ENCODE measurements around the gene CDC14A. TPM values are rescaled to one million over a fixed set of nuclear protein-coding genes. Genes with fewer than 3 reads are reported as not detected.

Gene CDC14A
- total RNA-seq, 2 experiments from 2014 or later: 4.9 to 7.2 TPM

GRCh38 chr1:100455478-100456072 lies 103.3 kb downstream of the CDC14A start:
- DNase-seq (ENCODE audit: low spot score): peak; percentile 39
- Histone ChIP-seq H3K36me3 (ENCODE audit: insufficient read depth, low read length) (no peaks in the 10 kb centered on the region), H3K4me2 (ENCODE audit: low read length) (no peak overlapping the region), H3K4me3 (ENCODE audit: low read depth, low read length, poor library complexity, severe bottlenecking) (no peak overlapping the region), H3K27ac (ENCODE audit: low read depth, low read length, poor library complexity, severe bottlenecking) (no peak overlapping the region), H3K4me1 (ENCODE audit: insufficient read depth, low read length, poor library complexity, severe bottlenecking) (no peaks in the 10 kb centered on the region), H3K9me2 (ENCODE audit: insufficient read depth, low read length) (no peaks in the 10 kb centered on the region), H4K20me1 (ENCODE audit: insufficient read depth, low read length) (no peaks in the 10 kb centered on the region), H3K79me2 (ENCODE audit: insufficient read depth, low read depth, low read length) (no peaks in the 10 kb centered on the region), H3K9me3 (ENCODE audit: low read length) (no peaks in the 10 kb centered on the region), H2AFZ (ENCODE audit: low read length) (no peak overlapping the region)
- ChIA-PET POLR2A (interaction anchor here (0.6 to 1.5 kb wide), 6 partner anchors 13 to 605 kb away, joined by 3 to 6 read pairs (median 3); partner anchors contain the start of gene AGL), CTCF (ENCODE audit: unreplicated experiment) (no interaction called here)
- BruUV-seq (replicated peaks): no TSS peak
- TF ChIP-seq CTCF (conservative IDR thresholded peaks at IDR 0.05; ENCODE audit: low read length) (peak; percentile 94), EZH2phosphoT487 (IDR thresholded peaks at IDR 0.05; ENCODE audit: borderline replicate concordance, low read depth, low read length) (no peak)
- intact Hi-C loops (cut with micrococcal nuclease; ENCODE audit: unreplicated experiment): loop anchor here (5.0 to 10.0 kb wide), 3 partner anchors 171 to 418 kb away; partner anchors contain the start of genes SASS6 and TRMT13

GRCh38 chr1:100456880-100457279 lies 104.6 kb downstream of the CDC14A start:
- ChIA-PET CTCF (ENCODE audit: unreplicated experiment) (interaction anchor here (1.0 kb wide), 1 partner anchor 36 kb away, joined by 3 read pairs; no protein-coding TSS in a partner anchor), POLR2A (interaction anchor here (0.5 to 1.1 kb wide), 10 partner anchors 8 to 1336 kb away, joined by 3 to 5 read pairs (median 3); no protein-coding TSS in a partner anchor)
- TF ChIP-seq CTCF (conservative IDR thresholded peaks at IDR 0.05; ENCODE audit: low read length): no peak
- no peak for TF ChIP-seq EZH2phosphoT487 (IDR thresholded peaks at IDR 0.05; ENCODE audit: borderline replicate concordance, low read depth, low read length)
- H3K4me1 ChIP-seq (ENCODE audit: insufficient read depth, low read length, poor library complexity, severe bottlenecking): no peaks in the 10 kb centered on the region
- H3K9me2 ChIP-seq (ENCODE audit: insufficient read depth, low read length): no peaks in the 10 kb centered on the region
- no peak overlapping the region for H3K4me2 ChIP-seq (ENCODE audit: low read length)
- H3K36me3 ChIP-seq (ENCODE audit: insufficient read depth, low read length): no peaks in the 10 kb centered on the region
- H3K4me3 ChIP-seq (ENCODE audit: low read depth, low read length, poor library complexity, severe bottlenecking): no peak overlapping the region
- BruUV-seq (replicated peaks): no TSS peak
- H2AFZ ChIP-seq (ENCODE audit: low read length): no peak overlapping the region
- H3K9me3 ChIP-seq (ENCODE audit: low read length): no peaks in the 10 kb centered on the region
- no peaks in the 10 kb centered on the region for H4K20me1 ChIP-seq (ENCODE audit: insufficient read depth, low read length)
- DNase-seq (ENCODE audit: low spot score): no peak
- H3K79me2 ChIP-seq (ENCODE audit: insufficient read depth, low read depth, low read length): no peaks in the 10 kb centered on the region
- intact Hi-C loops (cut with micrococcal nuclease; ENCODE audit: unreplicated experiment): loop anchor here (5.0 to 10.0 kb wide), 3 partner anchors 172 to 420 kb away; partner anchors contain the start of genes SASS6 and TRMT13
- no peak overlapping the region for H3K27ac ChIP-seq (ENCODE audit: low read depth, low read length, poor library complexity, severe bottlenecking)

GRCh38 chr1:100457683-100458082 lies 105.4 kb downstream of the CDC14A start:
- intact Hi-C loops (cut with micrococcal nuclease; ENCODE audit: unreplicated experiment): loop anchor here (2.0 to 10.0 kb wide), 5 partner anchors 105 to 649 kb away; partner anchors contain the start of genes CDC14A, SASS6 and TRMT13
- Histone ChIP-seq H3K9me2 (ENCODE audit: insufficient read depth, low read length) (no peaks in the 10 kb centered on the region), H3K36me3 (ENCODE audit: insufficient read depth, low read length) (no peaks in the 10 kb centered on the region), H3K4me1 (ENCODE audit: insufficient read depth, low read length, poor library complexity, severe bottlenecking) (no peaks in the 10 kb centered on the region), H3K4me2 (ENCODE audit: low read length) (no peak overlapping the region), H3K4me3 (ENCODE audit: low read depth, low read length, poor library complexity, severe bottlenecking) (no peak overlapping the region), H3K9me3 (ENCODE audit: low read length) (no peaks in the 10 kb centered on the region), H4K20me1 (ENCODE audit: insufficient read depth, low read length) (no peaks in the 10 kb centered on the region), H3K27ac (ENCODE audit: low read depth, low read length, poor library complexity, severe bottlenecking) (no peak overlapping the region), H2AFZ (ENCODE audit: low read length) (no peak overlapping the region), H3K79me2 (ENCODE audit: insufficient read depth, low read depth, low read length) (no peaks in the 10 kb centered on the region)
- TF ChIP-seq CTCF (conservative IDR thresholded peaks at IDR 0.05; ENCODE audit: low read length) (no peak), EZH2phosphoT487 (IDR thresholded peaks at IDR 0.05; ENCODE audit: borderline replicate concordance, low read depth, low read length) (no peak)
- BruUV-seq (replicated peaks): no TSS peak
- no peak for DNase-seq (ENCODE audit: low spot score)
- CTCF ChIA-PET (ENCODE audit: unreplicated experiment): no interaction called here
- POLR2A ChIA-PET: interaction anchor here (0.8 to 1.1 kb wide), 3 partner anchors 209 to 510 kb away, joined by 3 to 4 read pairs (median 3); no protein-coding TSS in a partner anchor
